ENCODE data around the gene DCST2. TPM values are rescaled to one million over a fixed set of nuclear protein-coding genes. Genes with fewer than 3 reads are reported as not detected.

Gene DCST2
- total and polyA plus RNA-seq, 9 of the 15 experiments (the other 6 are each of a cell fraction or from before 2014, with no cell fraction given), result 0.09 to 0.49 (median 0.11) TPM; not detected in 3

DNA sequence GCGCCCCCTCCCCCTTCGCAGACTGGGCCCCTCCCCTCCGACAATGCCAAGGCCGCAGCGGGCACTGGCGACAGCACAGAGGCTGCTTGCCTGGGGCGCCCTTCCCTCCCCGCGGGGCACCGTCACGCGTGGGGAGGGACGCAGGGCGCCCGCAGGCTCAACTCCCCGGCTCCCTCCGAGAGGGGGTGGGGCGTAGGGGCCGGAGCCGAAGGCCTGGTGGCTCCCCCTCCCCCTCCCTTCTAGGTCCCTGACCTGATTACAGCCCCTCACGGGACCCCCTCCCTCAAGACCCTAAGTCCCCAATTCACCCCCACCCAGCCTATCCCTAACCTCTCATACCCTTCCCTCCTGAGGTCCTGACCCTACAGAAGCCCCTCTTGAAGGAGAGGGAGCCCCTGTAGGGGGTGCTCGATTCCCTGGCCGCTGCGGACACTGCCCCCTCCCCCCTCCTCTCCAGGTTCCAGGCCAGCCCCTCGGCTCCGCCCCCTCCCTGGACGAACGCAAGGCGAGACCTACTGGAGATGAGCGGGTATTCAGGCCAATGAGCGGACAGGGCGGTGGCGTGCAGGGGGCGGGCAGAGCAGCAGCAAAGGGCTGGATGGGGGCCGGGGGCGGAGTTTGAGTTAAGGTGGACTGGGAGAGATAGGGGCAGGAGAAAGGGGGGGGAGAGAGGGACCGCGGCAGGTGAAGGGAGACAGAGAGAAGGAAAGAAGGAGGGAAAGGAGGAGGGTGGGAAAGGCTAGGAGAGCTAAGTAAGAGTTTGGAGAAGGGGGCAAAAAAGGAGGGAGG, 31.7 kb downstream of the DCST2 start (continued):
- TF ChIP-seq, protein P1, sequence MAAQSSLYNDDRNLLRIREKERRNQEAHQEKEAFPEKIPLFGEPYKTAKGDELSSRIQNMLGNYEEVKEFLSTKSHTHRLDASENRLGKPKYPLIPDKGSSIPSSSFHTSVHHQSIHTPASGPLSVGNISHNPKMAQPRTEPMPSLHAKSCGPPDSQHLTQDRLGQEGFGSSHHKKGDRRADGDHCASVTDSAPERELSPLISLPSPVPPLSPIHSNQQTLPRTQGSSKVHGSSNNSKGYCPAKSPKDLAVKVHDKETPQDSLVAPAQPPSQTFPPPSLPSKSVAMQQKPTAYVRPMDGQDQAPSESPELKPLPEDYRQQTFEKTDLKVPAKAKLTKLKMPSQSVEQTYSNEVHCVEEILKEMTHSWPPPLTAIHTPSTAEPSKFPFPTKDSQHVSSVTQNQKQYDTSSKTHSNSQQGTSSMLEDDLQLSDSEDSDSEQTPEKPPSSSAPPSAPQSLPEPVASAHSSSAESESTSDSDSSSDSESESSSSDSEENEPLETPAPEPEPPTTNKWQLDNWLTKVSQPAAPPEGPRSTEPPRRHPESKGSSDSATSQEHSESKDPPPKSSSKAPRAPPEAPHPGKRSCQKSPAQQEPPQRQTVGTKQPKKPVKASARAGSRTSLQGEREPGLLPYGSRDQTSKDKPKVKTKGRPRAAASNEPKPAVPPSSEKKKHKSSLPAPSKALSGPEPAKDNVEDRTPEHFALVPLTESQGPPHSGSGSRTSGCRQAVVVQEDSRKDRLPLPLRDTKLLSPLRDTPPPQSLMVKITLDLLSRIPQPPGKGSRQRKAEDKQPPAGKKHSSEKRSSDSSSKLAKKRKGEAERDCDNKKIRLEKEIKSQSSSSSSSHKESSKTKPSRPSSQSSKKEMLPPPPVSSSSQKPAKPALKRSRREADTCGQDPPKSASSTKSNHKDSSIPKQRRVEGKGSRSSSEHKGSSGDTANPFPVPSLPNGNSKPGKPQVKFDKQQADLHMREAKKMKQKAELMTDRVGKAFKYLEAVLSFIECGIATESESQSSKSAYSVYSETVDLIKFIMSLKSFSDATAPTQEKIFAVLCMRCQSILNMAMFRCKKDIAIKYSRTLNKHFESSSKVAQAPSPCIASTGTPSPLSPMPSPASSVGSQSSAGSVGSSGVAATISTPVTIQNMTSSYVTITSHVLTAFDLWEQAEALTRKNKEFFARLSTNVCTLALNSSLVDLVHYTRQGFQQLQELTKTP (IDR thresholded peaks at IDR 0.05; ENCODE audit: low read depth in 1 of 2, partially characterized antibody in 2 of 2), result peak in 1 of 2 experiments; percentile 96
- no peak for TF ChIP-seq SRSF3 (IDR thresholded peaks at IDR 0.05; ENCODE audit: insufficient read depth, low read length)
- no peak for TF ChIP-seq SNIP1 (IDR thresholded peaks at IDR 0.05; ENCODE audit: low read depth)
- TF ChIP-seq HNRNPH1 (optimal IDR thresholded peaks at IDR 0.05; ENCODE audit: low read depth, low read length), result no peak
- TF ChIP-seq, protein P2, sequence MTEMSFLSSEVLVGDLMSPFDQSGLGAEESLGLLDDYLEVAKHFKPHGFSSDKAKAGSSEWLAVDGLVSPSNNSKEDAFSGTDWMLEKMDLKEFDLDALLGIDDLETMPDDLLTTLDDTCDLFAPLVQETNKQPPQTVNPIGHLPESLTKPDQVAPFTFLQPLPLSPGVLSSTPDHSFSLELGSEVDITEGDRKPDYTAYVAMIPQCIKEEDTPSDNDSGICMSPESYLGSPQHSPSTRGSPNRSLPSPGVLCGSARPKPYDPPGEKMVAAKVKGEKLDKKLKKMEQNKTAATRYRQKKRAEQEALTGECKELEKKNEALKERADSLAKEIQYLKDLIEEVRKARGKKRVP (CRISPR knock-in tag; IDR thresholded peaks at IDR 0.05), result no peak
- TF ChIP-seq ATF1 (CRISPR knock-in tag; IDR thresholded peaks at IDR 0.05), result no peak
- peak; percentile 42 for TF ChIP-seq ATF1 (tag; IDR thresholded peaks at IDR 0.05)
- TF ChIP-seq HMG20B (CRISPR knock-in tag; IDR thresholded peaks at IDR 0.05), result no peak
- TF ChIP-seq, protein P3, sequence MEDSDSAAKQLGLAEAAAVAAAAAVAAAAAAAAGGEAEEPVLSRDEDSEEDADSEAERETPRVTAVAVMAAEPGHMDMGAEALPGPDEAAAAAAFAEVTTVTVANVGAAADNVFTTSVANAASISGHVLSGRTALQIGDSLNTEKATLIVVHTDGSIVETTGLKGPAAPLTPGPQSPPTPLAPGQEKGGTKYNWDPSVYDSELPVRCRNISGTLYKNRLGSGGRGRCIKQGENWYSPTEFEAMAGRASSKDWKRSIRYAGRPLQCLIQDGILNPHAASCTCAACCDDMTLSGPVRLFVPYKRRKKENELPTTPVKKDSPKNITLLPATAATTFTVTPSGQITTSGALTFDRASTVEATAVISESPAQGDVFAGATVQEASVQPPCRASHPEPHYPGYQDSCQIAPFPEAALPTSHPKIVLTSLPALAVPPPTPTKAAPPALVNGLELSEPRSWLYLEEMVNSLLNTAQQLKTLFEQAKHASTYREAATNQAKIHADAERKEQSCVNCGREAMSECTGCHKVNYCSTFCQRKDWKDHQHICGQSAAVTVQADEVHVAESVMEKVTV (CRISPR knock-in tag; IDR thresholded peaks at IDR 0.05), result no peak
- no peak for TF ChIP-seq TEAD4 (IDR thresholded peaks at IDR 0.05; ENCODE audit: low read length)
- TF ChIP-seq TEAD4 (CRISPR knock-in tag; IDR thresholded peaks at IDR 0.05; ENCODE audit: borderline replicate concordance), result no peak
- TF ChIP-seq, protein P4, sequence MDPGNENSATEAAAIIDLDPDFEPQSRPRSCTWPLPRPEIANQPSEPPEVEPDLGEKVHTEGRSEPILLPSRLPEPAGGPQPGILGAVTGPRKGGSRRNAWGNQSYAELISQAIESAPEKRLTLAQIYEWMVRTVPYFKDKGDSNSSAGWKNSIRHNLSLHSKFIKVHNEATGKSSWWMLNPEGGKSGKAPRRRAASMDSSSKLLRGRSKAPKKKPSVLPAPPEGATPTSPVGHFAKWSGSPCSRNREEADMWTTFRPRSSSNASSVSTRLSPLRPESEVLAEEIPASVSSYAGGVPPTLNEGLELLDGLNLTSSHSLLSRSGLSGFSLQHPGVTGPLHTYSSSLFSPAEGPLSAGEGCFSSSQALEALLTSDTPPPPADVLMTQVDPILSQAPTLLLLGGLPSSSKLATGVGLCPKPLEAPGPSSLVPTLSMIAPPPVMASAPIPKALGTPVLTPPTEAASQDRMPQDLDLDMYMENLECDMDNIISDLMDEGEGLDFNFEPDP (CRISPR knock-in tag; IDR thresholded peaks at IDR 0.05), result no peak
- TF ChIP-seq NFATC3 (IDR thresholded peaks at IDR 0.05), result no peak
- TF ChIP-seq CHD2 (IDR thresholded peaks at IDR 0.05; ENCODE audit: low read depth, low read length), result peak; percentile 71
- TF ChIP-seq MCM2 (IDR thresholded peaks at IDR 0.05; ENCODE audit: low read depth), result no peak
- no peak for TF ChIP-seq PHB2 (IDR thresholded peaks at IDR 0.05; ENCODE audit: low read depth)
- peak; percentile 32; the same call in 1 of the 2 replicates for TF ChIP-seq EP300 (IDR thresholded peaks at IDR 0.05; ENCODE audit: low read length)
- TF ChIP-seq SIN3B (IDR thresholded peaks at IDR 0.05; ENCODE audit: low read depth), result 0 out of 2 replicates have a peak, but pooled peaks have one; percentile 20
- no peak for TF ChIP-seq POLR2B (IDR thresholded peaks at IDR 0.05; ENCODE audit: low read depth, partially characterized antibody)
- peak; percentile 80; the same call in 1 of the 2 replicates for TF ChIP-seq NFRKB (IDR thresholded peaks at IDR 0.05; ENCODE audit: low read depth)
- TF ChIP-seq KDM1A (IDR thresholded peaks at IDR 0.05), result peak in 1 of 2 experiments; percentile 92; a peak in 2 of 4 replicates
- 0 out of 2 replicates have a peak, but pooled peaks have one; percentile 14 for TF ChIP-seq MAFK (IDR thresholded peaks at IDR 0.05; ENCODE audit: low read length)

All from K562 (cell line).